Prostate gland (tissue), 2 donors: ENCODE results near the gene MACC1.

Source experiments
- CTCF ChIP-seq, 4 experiments: fragments of 200-600 bp in 2 of 4; fragments of 450-650 bp in 2 of 4; sonication (generic) in 2 of 4; IDR thresholded peaks; 1 replicate in 3 of 4; 2 replicates in 1 of 4; pipeline ENCODE4 v1.5.1; 2016 to 2019; ENCODE audit warnings: antibody characterized with exemption in 4 of 4, mild to moderate bottlenecking in 2 of 4, moderate library complexity in 2 of 4
- POLR2AphosphoS5 ChIP-seq: sonication (generic); formaldehyde crosslinking; IDR thresholded peaks from one replicate; pipeline ENCODE4 v1.6.1; 2017; ENCODE audit warnings: antibody characterized with exemption

- TF ChIP-seq CTCF (IDR thresholded peaks at IDR 0.05) (no peak), POLR2AphosphoS5 (no peak)
These were observed 15.7 kb upstream of the MACC1 start for GRCh38 chr7:20232848-20233247.
